WTC11 (cell line): ENCODE measurements around the gene ZNF81.

Experiments used
- CTCF ChIP-seq: fragments of 200-600 bp; IDR thresholded peaks from 2 replicates; pipeline ENCODE4 v1.8.0; 2022; ENCODE audit warnings: antibody characterized with exemption
- ZNF416 ChIP-seq: fragments of 250-450 bp; sonication (Bioruptor Pico); IDR thresholded peaks from 2 replicates; pipeline ENCODE4 v1.9.0; 2021; ENCODE audit warnings: mild to moderate bottlenecking, inconsistent platforms

GRCh38 chrX:47936224-47936939 is 99.7 kb downstream of the ZNF81 start:
- TF ChIP-seq CTCF (no peak), ZNF416 (CRISPR knock-in tag) (no peak)
